SK-N-DZ (cell line): ENCODE results near the gene ULK3.

ENCODE experiments used
- DNase-seq: peaks from one replicate; pipeline ENCODE4 v3.0.0-alpha.2; 2015; ENCODE audit warnings: low spot score

Gene ULK3

DNA sequence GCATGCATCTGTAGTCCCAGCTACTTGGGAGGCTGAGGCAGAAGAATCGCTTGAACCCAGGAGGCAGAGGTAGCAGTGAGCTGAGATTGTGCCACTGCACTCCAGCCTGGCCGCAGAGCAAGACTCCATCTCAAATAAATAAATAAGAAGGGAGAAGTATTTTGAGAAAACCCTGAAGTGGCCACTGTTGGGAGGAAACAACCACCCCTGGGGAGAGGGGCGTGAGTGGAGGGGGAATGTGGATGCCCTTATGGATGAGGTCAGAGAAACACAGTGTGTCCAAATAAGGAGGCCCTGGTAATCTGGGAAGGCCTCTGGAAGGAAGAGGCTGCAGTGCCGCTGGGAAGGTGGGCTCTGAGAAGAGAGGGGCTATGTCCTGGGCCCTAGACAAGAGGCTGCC lies 20.7 kb downstream of the ULK3 start:
- no peak for DNase-seq

GRCh38 chr15:74821790-74822158 lies 21.2 kb downstream of the ULK3 start:
- DNase-seq: no peak

DNA sequence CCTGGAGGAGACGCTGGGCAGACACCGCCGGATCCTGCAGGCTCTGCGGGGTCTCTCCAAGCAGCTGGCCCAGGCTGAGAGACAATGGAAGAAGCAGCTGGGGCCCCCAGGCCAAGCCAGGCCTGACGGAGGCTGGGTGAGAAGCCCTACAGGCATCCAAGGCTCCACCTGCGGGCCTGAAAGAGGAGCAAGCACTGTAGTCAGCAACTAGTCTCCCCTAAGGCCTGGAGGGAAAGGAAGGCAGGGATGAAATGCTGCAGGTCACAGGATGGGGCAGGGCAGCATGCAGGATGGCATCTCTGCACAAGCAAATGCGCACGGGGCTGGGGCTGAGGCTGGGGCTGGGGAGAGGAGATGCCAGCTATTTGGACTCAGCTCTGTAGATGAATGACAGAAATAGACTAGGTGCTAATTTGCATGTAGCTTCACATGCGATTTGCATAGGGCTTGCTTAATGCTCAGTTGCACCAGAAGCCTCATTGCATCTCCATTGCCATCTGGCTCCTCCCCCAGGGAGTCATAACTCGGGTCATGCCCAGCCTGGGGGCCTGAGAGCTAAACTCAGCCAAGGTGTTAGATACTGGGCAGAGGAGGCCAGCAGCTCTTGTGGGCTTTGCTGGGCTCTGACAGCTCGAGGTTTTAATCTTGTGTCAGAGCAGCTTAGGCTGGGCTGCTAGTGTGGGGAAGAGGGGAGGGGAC lies 21.7 kb downstream of the ULK3 start:
- DNase-seq: no peak

DNA sequence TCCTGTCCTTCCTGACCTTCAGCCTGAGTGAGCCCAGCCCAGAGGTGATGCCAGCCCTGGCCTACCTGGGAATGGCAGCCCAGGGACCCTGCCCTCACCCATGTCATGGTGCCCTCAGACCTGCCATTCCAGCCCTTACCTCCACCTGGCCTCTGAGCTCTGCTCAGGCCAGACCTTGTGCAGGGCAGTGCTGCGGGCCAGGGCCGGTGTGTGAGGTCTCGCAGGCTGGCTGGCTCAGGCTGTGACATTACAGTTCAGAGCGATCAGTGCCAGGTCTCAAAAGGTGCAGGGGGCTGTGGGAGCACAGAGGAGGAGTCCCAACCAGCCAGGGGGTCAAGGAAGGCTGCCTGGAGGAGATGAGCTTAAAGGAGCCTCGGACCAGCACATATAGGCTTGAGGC lies 22.9 kb downstream of the ULK3 start:
- no peak for DNase-seq

DNA sequence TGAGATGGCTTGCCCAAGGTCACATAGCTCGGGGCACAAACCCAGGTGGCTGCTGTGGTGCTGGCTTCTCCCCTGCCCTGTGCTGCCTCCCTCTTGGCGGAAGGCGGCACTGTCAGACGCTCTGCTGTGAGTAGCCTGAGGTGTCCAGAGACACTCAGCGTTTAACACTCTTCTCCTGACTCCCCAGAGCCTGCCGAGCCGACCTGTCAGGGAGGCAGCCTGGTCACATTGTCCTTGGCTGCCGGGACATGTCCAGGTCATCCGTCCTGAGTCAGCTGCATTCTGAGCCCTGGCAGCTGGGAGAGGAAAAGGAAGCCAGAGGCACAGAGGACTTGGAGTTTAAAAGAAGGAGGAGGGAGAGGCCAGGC lies 25.6 kb downstream of the ULK3 start:
- peak; percentile 69 for DNase-seq

DNA sequence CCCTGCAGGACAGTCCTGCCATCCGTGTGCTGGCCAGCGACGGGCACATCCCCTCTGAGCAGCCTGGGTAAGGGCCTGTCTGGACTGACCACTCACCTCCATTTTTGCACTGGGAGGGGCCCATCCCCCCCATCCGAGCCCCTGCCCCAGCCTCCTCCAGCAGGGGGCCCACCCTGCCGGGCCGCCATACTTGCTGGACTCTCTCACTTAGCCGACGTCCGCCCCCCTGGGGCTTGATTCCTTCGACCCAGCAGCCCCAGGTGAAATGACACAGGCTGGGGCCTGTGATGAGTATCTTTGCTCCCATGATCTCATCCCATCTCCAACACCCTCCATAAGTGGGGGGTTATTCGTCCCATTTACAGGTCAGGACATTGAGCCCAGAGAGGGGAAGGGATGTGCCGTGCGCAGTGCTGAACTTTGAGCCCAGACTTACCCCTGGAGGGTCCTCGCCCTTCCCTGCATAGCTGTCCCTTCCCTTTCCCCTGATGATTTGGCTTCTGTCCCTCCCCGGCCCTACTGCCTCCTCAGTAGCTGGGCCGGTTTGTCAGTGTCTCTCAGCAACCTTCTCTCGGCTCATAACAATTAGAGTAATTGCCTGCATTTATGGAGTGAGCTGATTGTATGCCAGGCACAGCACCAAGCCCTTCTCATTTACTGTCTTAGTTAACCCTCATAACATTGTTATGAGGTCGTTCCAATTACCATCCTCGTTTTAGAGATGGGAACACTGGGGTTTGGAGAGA lies 26.2 kb downstream of the ULK3 start:
- no peak for DNase-seq

DNA sequence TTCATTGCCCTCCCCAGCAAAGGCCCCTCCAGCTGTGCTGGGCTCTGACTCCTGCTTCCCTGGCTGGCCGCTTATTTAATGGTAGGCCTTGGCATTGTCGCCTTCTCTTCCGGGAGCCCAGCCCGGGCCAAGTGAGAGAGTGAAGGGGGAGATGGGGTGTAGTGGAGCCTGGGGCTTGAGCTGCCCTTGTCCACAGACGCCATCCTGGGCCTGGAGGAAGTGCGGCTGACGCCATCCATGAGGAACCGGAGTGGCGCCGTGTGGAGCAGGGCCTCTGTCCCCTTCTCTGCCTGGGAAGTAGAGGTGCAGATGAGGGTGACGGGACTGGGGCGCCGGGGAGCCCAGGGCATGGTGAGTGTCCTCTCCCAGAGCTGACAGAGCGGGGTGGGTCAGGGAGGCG lies 27.0 kb downstream of the ULK3 start:
- no peak for DNase-seq

DNA sequence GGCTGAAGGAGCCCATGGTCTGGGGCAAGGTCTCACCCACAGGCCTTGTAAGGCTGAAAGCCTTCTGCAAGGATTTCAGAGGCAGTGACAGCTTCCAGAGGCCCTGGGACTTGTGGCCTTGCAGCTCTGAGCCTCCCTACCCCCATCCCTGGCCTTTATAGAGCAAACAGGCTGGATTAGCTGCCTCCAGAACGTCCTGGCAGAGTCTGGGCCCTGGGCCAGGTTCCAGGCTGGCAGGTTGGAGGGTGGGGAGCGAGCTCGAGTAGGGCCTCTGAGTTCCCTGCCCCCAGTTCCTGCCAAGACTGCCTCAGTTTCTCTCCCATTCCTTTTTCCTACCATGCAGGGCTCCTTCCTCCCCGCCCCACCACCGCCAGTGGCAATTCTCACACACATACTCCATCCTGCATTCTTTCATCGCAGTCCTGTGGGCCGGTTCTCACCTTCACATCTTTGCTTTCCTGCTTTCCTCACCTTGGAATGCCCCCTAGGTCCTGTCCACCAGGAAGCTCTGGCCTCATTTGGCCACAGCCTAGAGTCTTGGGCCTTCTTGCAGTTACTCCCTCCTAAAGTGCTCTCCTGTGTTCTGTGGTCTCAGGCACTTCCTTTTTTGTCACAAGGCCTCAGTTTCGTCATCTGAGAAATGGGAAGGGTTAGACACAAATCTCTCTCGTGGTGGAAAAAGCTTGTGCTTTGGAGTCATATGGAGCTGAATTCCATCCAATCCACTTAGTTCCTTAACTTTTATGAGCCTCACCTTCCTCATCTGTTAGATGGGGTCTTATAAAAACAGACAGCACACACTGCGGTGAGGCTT lies 27.6 kb downstream of the ULK3 start:
- DNase-seq: no peak

- DNase-seq: no peak
Observed at GRCh38 chr15:74812533-74812932, 30.4 kb downstream of the ULK3 start, which contains the start of gene LMAN1L. Gene LMAN1L, plus strand, starts transcription at chr15:74812835. Its CDS starts 20 bp downstream, at chr15:74812855.

- no peak for DNase-seq
Observed at GRCh38 chr15:74809956-74810355, 33.0 kb downstream of the ULK3 start.

- no peak for DNase-seq
Observed at GRCh38 chr15:74809242-74809641, 33.7 kb downstream of the ULK3 start.

GRCh38 chr15:74808840-74809229 lies 34.1 kb downstream of the ULK3 start:
- DNase-seq: no peak

DNA sequence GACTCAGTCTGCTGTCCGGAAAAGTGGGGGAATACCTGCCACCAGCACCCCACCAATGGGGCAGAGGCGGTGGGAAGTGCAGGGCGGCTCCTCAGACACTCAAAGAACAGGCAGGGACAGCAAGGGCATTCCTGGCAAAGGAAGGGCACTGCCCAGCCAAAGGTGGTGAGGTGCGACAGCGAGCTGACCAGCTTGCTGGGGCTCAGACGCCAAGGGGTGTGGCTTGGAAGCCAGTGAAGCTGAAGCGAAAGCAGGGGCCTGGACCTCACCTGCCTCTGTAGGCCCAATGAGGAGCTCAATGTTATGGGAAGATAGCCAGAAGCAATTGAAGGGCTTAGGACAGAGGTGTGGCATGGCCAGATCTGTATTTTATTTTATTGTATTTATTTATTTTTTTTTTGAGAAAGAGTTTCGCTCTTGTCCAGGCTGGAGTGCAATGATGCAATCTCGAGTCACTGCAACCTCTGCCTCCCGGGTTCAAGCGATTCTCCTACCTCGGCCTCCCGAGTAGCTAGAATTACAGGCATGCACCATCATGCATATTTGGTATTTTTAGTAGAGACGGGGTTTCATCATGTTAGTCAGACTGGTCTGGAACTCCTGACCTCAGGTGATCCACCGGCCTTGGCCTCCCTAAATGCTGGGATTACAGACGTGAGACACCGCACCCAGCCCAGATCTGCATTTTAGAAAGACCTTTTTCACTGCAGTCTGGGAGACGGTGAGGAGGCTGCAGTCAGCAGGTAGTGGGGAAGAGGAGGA lies 34.7 kb downstream of the ULK3 start:
- DNase-seq: no peak

- DNase-seq: no peak
Observed at GRCh38 chr15:74807282-74807681, 35.7 kb downstream of the ULK3 start.

GRCh38 chr15:74804935-74805334 lies 38.0 kb downstream of the ULK3 start:
- no peak for DNase-seq

DNA sequence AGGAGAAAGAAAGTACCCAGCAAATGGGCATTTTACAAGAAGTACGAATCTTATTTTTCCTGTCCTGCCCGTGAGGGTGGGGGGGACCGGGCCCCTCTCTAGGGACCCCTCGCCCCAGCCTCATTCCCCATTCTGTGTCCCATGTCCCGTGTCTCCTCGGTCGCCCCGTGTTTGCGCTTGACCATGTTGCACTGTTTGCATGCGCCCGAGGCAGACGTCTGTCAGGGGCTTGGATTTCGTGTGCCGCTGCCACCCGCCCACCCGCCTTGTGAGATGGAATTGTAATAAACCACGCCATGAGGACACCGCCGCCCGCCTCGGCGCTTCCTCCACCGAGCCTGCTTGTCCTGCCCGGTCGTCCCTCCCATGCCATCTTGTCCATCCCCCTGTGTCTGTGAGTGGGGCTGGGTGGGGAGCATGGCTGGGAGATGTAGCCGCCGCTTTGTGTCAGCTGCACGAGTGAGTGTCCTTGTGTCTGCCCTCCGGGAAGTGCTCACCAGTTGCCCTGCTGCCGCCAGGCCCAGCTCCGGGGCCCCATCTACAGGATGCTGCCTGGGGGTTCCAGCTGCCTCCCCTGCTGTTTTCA lies 40.0 kb downstream of the ULK3 start:
- no peak for DNase-seq

- DNase-seq: no peak
Observed at GRCh38 chr15:74802290-74802689, 40.7 kb downstream of the ULK3 start.

DNA sequence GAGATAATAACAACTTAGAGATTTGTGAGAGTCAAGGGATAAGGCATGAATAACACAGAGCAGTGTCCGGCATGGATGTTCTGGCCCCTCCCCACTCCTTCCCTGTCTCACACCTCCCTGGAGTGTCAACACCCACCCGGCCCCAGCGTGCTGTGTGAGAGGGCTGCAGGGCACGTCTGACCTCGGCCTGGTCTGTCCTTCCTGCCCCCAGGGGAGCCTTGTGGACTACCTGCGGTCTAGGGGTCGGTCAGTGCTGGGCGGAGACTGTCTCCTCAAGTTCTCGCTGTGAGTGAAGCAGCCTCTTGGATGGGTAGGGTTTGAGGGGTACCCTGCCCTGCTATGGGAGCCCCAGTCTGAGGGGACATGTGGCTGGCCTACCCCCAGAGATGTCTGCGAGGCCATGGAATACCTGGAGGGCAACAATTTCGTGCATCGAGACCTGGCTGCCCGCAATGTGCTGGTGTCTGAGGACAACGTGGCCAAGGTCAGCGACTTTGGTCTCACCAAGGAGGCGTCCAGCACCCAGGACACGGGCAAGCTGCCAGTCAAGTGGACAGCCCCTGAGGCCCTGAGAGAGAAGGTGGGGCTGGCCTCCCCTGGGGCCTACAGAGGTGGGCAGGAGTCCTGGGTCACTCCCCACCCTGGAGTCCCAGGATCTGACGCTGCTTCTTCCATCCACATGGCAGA lies 41.5 kb downstream of the ULK3 start:
- DNase-seq: no peak

DNA sequence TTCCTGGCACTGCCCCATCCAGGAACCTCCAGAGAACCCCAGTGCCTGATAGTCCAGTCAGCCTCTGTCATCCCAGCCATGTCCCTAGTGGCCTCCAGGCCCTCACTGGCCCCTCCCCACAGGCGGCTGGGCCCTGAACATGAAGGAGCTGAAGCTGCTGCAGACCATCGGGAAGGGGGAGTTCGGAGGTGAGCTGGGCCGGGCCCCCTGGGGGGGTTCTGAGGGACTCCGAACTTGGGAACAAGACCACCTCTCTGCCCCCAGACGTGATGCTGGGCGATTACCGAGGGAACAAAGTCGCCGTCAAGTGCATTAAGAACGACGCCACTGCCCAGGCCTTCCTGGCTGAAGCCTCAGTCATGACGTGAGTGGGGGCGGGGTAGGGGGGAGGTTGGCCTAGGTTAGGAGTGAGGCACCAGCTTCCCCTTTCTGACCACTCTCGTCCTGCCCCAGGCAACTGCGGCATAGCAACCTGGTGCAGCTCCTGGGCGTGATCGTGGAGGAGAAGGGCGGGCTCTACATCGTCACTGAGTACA lies 42.3 kb downstream of the ULK3 start:
- no peak for DNase-seq

GRCh38 chr15:74799856-74800558 lies 42.9 kb downstream of the ULK3 start:
- DNase-seq: no peak
